Inflammatory macrophage treated with lipopolysaccharide for 4 hours (primary cell): ENCODE measurements around the gene ADAM12.
"Not testable (repeated sequence)": the region's sequence is repeated elsewhere in the genome, so short reads cannot be mapped to it uniquely, and the experiment has no call there.

Experiments used
- DNase-seq: peaks from one replicate; pipeline ENCODE4 v3.0.0-alpha.2; 2020

The ADAM12 gene

DNA sequence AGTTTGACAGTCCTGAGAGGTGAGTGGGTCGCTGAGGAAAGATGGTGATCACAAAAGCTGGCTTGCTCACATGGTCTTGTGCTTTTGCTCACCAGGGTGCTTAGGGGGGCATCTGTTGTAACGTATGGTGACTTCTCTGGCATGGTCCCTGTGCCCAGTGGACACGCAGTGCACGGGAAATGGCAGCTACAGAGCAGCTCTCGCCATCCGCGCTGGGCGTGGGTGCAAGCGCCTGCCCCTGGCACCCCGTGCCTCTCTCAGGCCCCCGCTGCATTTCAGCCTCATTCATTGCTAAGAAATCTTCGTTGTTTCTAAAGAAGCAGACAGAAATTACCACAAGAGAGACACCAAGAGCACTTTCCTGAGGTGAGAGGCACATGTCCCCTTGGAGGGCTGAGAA, 390.7 kb downstream of the ADAM12 start:
- no peak for DNase-seq

DNA sequence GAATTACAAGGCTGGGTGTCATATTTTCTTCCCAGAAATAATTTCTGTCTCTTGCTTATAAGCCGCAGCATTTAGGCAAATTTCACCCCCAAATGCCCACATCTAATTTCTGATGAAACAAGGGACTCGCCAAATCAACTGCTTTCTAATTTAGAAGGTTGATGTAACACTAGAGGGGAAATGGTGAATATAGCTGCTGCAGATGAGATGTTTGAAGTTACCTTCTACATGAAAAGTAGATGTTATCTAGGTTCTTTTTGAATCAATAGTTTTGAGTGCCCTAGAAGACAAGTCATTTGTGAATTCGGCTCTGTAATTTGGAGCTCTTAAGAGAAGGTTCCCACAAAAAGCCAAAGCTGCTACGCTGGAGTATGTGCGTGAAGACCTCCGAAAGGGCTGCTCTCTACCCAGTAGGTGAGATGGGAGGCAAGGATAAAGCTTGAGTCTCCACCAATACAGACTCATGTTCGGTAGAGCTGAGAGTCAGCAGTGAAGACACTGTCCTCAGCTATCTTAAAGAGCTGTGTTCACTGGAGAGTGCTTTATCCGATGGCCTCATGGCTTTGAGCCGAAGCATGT, 392.5 kb downstream of the ADAM12 start:
- DNase-seq = no peak

DNA sequence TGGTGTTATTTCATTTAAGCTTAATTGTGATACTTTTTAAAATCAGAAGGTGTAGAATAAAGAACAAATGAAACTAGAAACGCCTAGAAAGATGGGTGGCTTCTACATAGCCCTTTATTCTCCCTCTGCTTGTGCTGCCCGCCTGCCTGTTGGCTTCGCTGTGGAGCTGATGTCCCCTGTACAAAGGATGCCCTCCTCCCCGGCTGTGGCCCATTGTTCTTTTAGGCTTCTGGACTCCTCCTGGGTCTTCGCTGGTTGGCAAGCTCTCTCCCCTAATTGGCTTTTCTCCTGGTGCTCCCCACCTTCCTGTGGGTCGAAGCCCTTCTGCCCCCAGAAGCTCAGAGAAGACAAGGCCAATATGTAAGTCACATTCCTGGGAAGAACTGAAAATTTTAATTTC, 393.7 kb downstream of the ADAM12 start:
- no peak for DNase-seq

DNA sequence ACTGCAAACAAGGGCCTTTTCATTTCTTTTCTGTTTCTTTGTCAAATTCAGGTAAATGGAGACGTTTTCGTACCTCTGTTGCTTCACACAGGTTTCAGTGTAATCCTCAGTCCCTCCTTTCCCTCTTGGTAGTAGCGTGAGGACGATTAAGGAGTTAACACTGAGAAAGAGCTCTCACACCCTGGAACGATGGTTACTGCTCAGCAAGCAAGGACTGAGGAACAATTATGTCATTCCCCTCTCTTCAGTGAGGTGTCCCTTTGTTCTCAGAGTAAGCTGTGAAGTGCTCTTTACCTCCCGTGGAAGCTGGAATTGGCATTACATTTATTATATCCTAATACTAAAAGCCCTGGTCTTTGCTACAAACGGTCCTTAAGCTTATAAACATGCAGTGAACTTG, 396.0 kb downstream of the ADAM12 start:
- DNase-seq = no peak

DNA sequence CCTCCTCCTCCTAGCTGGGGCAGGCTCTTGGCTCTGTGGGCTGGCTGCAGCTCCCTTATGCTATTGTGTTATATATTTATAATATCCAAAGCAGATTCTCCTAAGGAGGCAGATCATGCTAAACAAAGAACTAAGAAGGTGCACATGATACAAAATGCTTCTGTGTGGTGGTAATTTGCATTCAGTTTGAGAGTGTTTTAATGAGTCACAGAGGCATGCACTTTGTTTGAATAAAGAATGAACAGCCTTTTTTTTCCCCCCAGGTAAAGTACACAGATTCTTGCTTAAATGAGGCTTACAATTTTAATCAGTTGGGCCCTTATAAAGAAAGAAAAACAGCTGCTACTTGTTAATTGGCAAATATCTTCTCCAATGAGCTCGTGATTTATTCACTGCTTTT, 396.9 kb downstream of the ADAM12 start:
- DNase-seq = no peak

DNA sequence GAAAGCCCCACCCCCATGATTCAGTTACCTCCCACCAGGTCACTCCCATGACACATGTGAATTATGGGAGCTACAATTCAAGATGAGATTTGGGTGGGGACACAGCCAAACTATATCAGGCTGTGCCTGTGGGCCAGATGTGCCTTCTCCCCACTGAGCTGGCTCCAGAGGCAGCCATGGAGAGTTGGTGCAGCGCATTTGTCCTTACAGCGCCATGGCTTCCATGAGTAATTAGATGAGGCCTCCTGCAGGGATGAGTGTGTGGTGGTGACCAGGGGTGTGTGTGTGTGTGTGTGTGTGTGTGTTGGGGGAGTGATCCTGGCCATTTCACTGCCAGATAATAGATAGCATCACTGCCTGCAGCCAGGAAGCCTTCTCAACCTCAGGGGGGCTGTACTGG, 397.3 kb downstream of the ADAM12 start:
- no peak for DNase-seq

DNA sequence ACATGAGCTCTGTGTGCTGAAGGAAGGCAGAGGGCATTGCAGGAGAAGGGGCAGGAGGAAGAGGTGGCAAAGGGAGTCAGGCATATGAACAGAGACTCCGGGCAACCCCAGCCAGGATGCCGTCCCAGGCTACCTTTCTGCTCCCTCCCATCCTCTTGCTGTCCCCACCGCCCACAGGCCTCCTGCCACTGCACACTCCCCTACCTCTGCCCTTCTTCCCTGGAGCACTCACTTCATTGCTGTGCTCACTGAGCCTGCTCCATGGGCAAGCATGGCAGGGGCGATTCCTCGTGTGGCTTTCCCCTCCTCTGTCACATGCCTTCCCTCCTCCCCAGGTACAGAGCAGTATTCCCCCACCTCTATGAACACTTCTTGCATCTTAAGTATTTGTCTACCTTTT, 398.5 kb downstream of the ADAM12 start:
- DNase-seq = no peak

DNA sequence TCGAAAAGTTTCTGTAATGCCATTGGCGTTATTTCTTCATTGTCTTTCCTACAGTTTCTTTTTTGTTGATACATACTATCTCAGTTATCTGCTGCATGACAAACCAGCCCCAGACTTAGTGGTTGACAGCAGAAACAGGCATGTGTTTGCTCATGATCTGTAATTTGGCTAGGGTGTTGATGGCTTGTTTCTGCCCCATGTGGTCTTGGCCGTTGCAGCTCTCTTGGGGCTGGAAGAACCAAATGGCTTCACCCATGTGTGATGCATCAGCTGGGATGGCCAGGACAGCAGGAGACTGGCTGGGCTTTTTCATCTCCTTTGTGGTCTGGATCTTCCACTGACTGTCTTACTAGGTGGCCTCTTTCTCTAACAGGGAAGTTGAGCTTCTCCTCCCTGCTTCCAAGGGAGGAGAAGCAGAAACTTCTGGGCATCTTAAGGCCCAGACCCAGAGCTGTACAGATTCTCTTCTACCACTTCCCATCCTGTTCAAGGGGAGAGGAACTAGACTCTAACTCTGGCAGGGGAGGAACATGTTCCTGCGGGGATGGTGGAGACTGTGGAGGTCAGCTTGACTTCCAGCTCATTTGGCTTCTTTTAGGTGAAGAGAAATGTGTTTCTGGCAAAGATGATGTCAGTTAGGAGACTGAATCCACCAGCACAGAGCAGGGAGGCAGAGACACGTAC, 402.6 kb downstream of the ADAM12 start:
- DNase-seq = peak; percentile 32

DNA sequence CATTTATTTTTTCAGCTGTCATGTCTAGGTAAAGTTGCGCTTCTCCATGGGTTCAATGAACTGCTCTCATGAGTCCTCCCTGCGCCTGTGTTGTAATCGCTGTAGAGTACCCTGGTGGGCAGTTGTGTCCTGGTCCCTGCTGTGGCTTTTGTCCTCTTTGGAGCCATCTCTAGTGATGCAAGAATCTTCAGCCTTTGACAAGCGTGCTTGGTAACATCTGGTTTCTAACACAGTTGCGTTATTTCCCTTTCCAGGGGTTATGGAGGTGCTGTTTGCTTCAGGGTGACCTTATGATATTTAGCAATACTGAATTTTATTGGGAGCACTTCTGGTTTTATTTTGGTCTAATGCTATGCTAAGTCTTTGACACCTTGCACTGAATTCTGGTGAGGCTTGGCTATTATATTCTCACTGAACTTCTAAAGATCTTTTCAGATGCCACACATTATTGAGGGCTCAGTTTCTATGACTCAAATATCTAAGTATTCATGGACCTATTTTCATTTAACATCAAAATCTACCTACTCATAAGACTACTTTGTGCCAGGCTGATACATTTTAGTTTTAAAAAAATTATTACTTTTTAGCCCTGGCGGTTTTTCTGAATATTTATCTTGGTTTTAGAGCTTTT, 403.3 kb downstream of the ADAM12 start:
- peak; percentile 57 for DNase-seq

DNA sequence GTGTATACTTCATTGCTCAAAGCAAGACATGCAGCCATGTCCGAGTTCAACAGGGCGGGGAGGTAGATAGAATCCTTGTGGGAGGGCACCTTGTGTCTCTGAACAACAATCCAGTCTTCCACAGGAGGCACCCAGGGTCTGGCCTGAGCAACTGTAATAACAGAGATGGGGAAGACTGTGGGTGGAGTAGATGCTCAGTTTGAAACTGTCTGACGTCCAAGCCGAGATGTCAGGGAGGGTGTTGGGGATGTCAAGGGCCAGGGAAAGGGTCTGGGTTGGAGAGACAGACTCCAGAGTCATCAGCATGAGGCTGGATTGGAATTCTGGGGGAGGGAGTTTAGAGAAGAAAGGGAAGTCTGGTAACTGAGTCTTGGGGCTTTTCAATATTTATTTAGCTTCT, 403.9 kb downstream of the ADAM12 start:
- DNase-seq = no peak

DNA sequence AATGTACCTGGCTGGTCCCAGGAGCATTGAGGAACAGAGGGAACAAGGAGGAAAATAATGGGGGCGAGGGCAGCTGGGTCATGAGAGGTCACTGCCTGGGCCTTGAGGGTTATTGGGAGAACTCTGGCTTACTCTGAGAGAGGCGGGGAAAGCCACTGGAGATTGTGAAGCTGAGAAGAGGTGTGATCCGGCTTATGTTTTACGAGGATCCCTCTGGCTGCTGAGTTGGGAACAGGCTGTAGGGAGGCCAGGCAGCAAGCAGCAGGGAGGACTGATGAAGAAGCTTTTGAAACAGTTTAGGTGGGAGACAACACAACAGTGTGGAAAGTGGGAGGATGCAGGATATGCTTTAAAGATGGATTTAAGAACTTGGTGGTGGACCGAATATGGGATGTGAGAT, 404.6 kb downstream of the ADAM12 start:
- DNase-seq = no peak

DNA sequence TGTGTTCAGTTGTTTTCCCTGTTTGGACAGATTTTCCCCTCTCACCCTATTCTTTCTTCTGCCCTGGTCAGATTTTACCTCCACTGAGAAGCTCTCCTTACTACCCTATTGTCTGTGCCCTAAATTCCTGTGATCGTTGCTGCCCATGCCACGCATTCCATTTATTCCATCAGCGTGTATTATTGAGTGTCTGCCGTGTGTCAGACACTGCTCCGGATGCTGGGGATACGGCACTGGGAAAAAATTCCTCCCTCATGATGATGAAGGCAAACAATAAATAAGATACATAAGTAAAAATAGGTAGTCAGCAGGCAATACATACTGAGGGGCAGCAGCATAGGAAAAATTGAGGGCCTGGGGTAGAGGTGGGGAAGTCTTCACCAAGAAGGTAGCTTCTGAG, 405.1 kb downstream of the ADAM12 start:
- no peak for DNase-seq

DNA sequence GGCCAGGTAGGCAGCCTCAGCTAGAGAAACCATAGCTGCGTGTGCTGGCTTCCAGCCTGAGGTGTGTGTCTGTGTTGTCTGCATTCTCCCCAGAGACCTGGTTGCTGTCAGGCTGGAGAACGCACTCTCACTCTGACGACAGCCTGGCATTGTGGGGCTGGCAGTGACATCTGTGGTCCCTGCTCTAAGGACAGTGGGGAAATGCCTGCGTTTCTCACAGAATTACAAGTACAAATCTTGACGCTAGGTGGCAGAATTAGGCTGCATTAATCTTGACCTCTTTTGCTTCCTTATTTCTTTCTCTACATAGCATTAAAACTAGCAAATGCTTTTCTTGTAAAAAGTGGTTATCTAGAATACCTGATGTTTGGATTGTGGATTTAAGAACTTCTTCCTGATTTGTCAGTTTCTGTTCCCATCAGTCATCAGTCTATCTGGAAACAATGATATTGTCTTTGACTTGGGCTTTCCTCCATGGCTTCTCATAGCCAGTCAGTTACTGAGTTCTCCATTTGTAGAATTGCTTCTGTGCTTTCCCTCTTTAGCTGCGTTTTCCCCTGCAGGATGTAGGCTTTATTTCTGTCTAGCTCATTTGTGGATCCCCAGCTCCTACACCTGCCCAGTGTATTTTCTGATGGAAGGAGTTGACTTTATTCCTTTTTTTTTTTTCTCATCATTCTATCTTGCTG, 405.9 kb downstream of the ADAM12 start:
- DNase-seq = peak; percentile 84

DNA sequence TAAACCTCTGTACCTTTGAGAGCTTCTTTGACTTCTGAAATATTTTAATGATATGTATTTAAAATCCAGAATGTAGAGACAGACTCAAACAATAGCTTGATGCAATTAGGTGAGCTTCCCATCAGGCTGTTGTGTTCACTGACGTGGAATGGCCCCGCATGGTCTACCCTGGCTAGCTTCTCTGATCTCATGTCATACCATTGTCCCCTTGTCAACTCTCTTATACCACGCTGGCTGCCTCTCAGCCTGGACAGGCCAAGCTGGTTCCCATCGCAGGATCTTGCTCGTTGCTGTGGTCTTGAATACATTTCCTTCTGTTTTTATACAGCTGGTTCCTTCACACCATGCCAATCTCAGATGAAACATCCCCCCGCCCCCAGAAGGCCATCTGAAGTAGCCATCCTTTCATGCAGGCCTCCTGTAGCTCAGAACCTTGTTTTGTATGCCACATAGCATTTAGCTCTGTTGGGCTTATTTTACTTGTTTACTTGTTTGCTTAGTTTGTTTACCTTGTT, 407.7 kb downstream of the ADAM12 start:
- DNase-seq = no peak

DNA sequence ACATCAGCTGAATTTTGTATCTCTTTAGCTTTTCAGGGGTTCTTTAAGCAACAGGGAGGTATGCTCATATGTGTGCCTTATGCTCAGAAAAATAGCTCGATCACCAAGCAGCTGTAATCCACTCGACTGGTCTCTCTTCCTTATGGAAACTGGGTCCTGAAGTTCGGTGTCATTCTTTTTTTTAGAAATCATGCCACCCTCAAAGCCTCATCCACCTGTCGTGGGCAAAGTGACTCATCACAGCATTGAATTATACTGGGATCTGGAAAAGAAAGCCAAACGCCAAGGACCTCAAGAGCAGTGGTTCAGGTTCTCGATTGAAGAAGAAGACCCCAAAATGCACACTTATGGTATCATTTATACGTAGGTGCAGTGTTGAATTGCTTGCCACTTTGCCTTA, 408.3 kb downstream of the ADAM12 start:
- no peak for DNase-seq

DNA sequence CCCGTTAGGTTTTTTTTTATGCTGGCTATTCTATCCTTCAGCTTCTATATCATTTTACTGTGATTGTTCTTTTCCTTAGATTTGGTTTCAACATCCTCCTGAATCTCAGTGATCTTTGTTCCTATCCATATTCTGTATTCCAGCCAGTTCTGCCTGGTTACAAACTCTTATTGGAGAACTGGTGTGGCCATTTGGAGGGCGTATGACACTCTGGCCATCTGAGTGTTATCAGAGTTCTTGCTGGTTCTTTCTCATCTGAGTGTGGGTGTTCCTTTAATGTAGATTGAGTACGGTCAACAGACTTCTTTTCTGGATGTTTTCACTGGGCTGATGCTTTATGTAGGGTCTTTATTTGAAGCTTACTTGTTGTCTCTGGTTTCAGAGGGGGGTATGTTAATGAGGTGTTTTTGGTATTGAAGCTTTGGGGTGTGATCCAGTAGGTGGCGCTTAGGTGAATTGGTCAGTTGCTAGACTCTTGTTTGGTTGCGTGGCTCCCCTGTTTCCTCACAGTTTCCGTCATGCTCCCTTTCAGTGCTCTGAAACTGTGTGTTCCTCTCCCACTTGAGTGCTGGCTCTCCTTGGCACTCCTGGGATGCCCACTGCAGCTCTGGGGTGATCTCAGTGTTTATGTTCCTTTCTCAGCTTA, 411.2 kb downstream of the ADAM12 start:
- DNase-seq = no peak

DNA sequence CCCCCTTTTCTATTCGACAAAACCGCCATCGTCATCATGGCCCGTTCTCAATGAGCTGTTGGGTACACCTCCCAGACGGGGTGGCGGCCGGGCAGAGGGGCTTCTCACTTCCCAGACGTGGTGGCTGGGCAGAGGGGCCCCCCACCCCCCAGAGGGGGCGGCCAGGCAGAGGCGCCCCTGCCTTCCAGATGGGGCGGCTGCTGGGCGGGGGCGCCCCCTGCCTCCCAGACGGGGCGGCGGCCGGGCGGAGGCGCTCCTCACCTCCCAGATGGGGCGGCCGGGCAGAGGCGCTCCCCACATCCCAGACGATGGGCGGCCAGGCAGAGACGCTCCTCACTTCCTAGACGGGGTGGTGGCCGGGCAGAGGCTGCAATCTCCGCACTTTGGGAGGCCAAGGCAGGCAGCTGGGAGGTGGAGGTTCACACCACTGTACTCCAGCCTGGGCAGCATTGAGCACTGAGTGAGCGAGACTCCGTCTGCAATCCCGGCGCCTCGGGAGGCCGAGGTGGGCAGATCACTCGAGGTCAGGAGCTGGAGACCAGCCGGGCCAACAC, 418.1 kb downstream of the ADAM12 start:
- DNase-seq = not testable (repeated sequence)

DNA sequence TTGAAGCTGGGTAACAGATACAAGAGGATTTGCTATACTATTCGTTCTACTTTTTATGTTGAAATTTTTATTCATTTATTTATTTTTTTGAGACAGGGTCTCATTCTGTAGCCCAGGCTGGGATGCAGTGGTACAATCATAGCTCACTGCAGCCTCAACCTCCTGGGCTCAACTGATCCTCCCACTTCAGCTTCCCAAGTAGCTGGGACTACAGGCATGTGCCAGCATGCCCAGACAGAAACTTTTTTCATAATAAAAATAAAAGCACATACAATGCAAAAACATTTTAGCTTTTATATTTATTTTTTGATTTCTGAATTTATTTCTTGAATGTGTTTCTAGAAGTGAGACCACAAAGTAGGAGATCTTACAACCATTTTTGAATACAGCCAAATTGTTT, 420.7 kb downstream of the ADAM12 start:
- DNase-seq = no peak

DNA sequence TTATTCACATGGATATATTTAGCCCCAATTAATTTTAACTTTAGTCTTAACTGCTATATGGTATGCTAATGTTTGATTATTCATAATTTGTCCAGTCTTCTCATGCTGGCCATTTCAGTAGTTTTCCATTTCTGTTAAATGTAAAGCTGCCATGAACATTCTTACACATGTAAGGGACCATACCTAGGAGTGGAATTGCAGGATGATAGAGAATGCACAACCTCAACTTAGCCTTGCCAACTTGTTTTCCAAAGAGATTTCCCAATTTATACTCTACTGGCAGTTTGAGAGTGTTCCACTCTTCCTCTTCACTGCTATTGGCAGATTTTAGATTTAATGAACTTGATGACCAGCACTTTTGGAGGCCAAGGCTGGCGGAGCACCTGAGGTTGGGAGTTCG, 423.7 kb downstream of the ADAM12 start:
- DNase-seq = no peak
